ENCODE data around the gene DNAJC5. TPM values are rescaled to one million over a fixed set of nuclear protein-coding genes. Genes with fewer than 3 reads are reported as not detected.
A peak's percentile ranks its signal among the peaks of the same experiment; 100 is the strongest.

The DNAJC5 gene
- total RNA-seq, 3 donors from 2014 or later: 57.5 to 65.9 (median 65.4) TPM

- intact Hi-C loops (cut with DNase I, micrococcal nuclease): no loop called here
- no peak for TF ChIP-seq CTCF (IDR thresholded peaks at IDR 0.05)
- H3K4me3 ChIP-seq: no peak overlapping the region
- no peaks in the 10 kb centered on the region for H3K36me3 ChIP-seq (ENCODE audit: low read depth)
- H3K4me1 ChIP-seq (ENCODE audit: low read depth): peaks cover 21% of the 10 kb centered on the region
- ATAC-seq: no peak
- DNase-seq: peak in 2 of 3 donors; percentile 26 to 45
- H3K9me3 ChIP-seq: no peaks in the 10 kb centered on the region
Observed at GRCh38 chr20:63945031-63945658, 50.2 kb downstream of the DNAJC5 start.

GRCh38 chr20:63945921-63946920 lies 51.3 kb downstream of the DNAJC5 start:
- DNase-seq (peak in 2 of 3 donors; percentile 26 to 50), ATAC-seq (no peak)
- no peak overlapping the region for H3K4me3 ChIP-seq
- peaks cover 32% of the 10 kb centered on the region for H3K4me1 ChIP-seq (ENCODE audit: low read depth)
- no peak for TF ChIP-seq CTCF (IDR thresholded peaks at IDR 0.05)
- intact Hi-C loops (cut with DNase I, micrococcal nuclease): no loop called here
- H3K9me3 ChIP-seq: no peaks in the 10 kb centered on the region
- H3K36me3 ChIP-seq (ENCODE audit: low read depth): no peaks in the 10 kb centered on the region

GRCh38 chr20:63946986-63947637 lies 52.2 kb downstream of the DNAJC5 start:
- H3K4me3 ChIP-seq: no peak overlapping the region
- H3K4me1 ChIP-seq (ENCODE audit: low read depth): peaks cover 40% of the 10 kb centered on the region
- H3K36me3 ChIP-seq (ENCODE audit: low read depth): no peaks in the 10 kb centered on the region
- DNase-seq: peak in 2 of 3 donors; percentile 20 to 55
- H3K9me3 ChIP-seq: no peaks in the 10 kb centered on the region
- no peak for ATAC-seq
- intact Hi-C loops (cut with DNase I, micrococcal nuclease): no loop called here
- no peak for TF ChIP-seq CTCF (IDR thresholded peaks at IDR 0.05)

- peaks cover 45% of the 10 kb centered on the region for H3K4me1 ChIP-seq (ENCODE audit: low read depth)
- no peak overlapping the region for H3K4me3 ChIP-seq
Observed at GRCh38 chr20:63947638-63948456, 52.9 kb downstream of the DNAJC5 start.

More at GRCh38 chr20:63947638-63948456, 52.9 kb downstream of the DNAJC5 start:
- DNase-seq (peak in 2 of 3 donors; percentile 46 to 61), ATAC-seq (no peak)
- no peak for TF ChIP-seq CTCF (IDR thresholded peaks at IDR 0.05)
- H3K9me3 ChIP-seq: no peaks in the 10 kb centered on the region
- intact Hi-C loops (cut with DNase I, micrococcal nuclease): no loop called here
- no peaks in the 10 kb centered on the region for H3K36me3 ChIP-seq (ENCODE audit: low read depth)
